Measurements from ENCODE around the gene TMEM219. TPM values are rescaled to one million over a fixed set of nuclear protein-coding genes. Genes with fewer than 3 reads are reported as not detected.
A peak's percentile ranks its signal among the peaks of the same experiment; 100 is the strongest.

Gene TMEM219
- total RNA-seq, result 100 to 1,000 TPM in 1 of 4 donors, 10 to 100 TPM in 3; 48.1 to 120 (median 60.2) TPM

- peak within 1 kb of the TSS; percentile 74 to 94 (median 88) for H3K27ac ChIP-seq
- peak; percentile 95 to 96 for ATAC-seq
- H3K27me3 ChIP-seq, result no peaks in the 10 kb centered on the region
- TF ChIP-seq POLR2A (IDR thresholded peaks at IDR 0.05) (peak; percentile 53 to 55), CTCF (IDR thresholded peaks at IDR 0.05 in 4 of 5, conservative IDR thresholded peaks at IDR 0.05 in 1 of 5) (peak; percentile 57 to 70 (median 67))
- intact Hi-C loops (cut with DNase I; ENCODE audit: low total_unique reads), result loop anchor here (1.0 to 5.0 kb wide), 3 partner anchors 35 to 171 kb away; partner anchors contain the start of genes HIRIP3, INO80E, KCTD13 and KIF22
- peak; percentile 62 to 81 for DNase-seq
- no peaks in the 10 kb centered on the region for H3K9me3 ChIP-seq
- peaks cover 6 to 12% of the 10 kb centered on the region in 2 donors for H3K4me1 ChIP-seq
- peak within 1 kb of the TSS; percentile 67 to 95 (median 80) for H3K4me3 ChIP-seq
- H3K36me3 ChIP-seq, result peaks cover 0 to 12% of the 10 kb centered on the region in 2 donors
- in situ Hi-C loops (cut with MboI; ENCODE audit: low sequenced_read_pairs in 4 of 4), result no loop called here
Observed at GRCh38 chr16:29961479-29962343, at the start of gene TMEM219. Gene TMEM219, plus strand, starts transcription at chr16:29962079. Its CDS starts 1,065 bp downstream, at chr16:29963144.

DNA sequence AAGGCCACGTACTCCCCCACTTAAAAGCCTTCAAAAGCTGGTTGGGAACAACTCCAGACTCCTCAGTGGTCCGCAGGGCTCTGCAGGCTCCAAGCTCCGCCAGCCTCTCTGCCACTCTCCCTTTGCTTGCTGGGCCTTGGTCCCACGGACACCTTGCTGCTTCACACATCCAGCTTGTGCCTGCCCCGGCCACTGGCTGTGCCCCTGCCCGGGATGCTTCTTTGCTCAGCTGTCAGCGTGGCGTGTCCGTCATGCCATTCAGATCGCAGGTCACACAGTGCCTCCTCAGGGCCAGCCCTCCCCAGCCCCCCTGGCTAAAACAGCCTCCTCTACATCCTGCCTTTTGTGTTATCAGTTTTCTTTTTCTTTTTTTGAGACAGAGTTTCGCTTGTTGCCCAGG lies 49.8 kb upstream of the TMEM219 start:
- Histone ChIP-seq H3K27me3 (no peaks in the 10 kb centered on the region), H3K9me3 (no peaks in the 10 kb centered on the region), H3K4me1 (no peaks in the 10 kb centered on the region), H3K36me3 (no peaks in the 10 kb centered on the region), H3K27ac (no peak overlapping the region), H3K4me3 (no peak overlapping the region)
- in situ Hi-C loops (cut with MboI; ENCODE audit: low sequenced_read_pairs in 4 of 4), result no loop called here
- TF ChIP-seq POLR2A (IDR thresholded peaks at IDR 0.05), result no peak
- TF ChIP-seq CTCF (IDR thresholded peaks at IDR 0.05 in 4 of 5, conservative IDR thresholded peaks at IDR 0.05 in 1 of 5), result no peak
- ATAC-seq (no peak), DNase-seq (no peak)
- intact Hi-C loops (cut with DNase I; ENCODE audit: low total_unique reads), result no loop called here

GRCh38 chr16:29913514-29913913 lies 48.4 kb upstream of the TMEM219 start:
- intact Hi-C loops (cut with DNase I; ENCODE audit: low total_unique reads), result no loop called here

DNA sequence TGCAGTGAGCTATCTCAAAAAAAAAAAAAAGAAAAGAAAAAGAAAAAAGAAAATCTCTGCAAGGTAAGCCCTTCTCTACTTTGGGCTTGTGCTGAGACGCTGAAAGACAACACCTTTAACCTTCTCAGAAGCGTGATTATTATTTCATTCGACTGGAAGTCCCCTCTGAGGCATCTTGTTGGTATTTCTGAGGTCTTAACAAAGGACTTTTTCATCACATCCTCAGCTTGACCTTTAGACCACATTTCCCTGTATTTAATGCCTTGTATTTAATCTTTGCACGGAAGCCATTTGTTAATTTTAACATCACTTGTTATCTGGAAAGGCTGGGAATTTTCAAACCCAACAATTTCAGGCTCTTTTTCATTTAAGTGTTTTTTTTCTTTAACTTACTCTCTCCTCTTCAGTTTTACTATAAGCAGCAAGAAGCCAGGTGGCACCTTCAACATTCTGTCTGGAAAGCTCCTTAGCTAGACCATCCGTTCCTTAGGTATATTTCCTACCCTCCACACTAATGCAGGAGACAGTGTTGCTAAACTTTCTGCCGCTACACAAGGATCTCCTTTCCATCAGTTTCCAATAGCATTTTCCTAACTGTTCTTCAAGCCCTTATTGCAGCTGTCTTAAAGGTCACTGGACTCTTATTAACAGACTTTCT lies 46.2 kb upstream of the TMEM219 start:
- intact Hi-C loops (cut with DNase I; ENCODE audit: low total_unique reads) (no loop called here), in situ Hi-C loops (cut with MboI; ENCODE audit: low sequenced_read_pairs in 4 of 4) (no loop called here)
- no peak for ATAC-seq
- H3K27ac ChIP-seq, result no peak overlapping the region
- H3K27me3 ChIP-seq, result no peaks in the 10 kb centered on the region
- no peak for DNase-seq
- no peaks in the 10 kb centered on the region for H3K9me3 ChIP-seq
- H3K36me3 ChIP-seq, result peaks cover 0 to 19% of the 10 kb centered on the region in 2 donors
- no peak overlapping the region for H3K4me3 ChIP-seq
- TF ChIP-seq CTCF (IDR thresholded peaks at IDR 0.05 in 4 of 5, conservative IDR thresholded peaks at IDR 0.05 in 1 of 5) (no peak), POLR2A (IDR thresholded peaks at IDR 0.05) (no peak)
- H3K4me1 ChIP-seq, result no peaks in the 10 kb centered on the region

More at GRCh38 chr16:29913514-29913913, 48.4 kb upstream of the TMEM219 start:
- Histone ChIP-seq H3K4me3 (no peak overlapping the region), H3K4me1 (no peaks in the 10 kb centered on the region), H3K36me3 (no peaks in the 10 kb centered on the region), H3K27me3 (no peaks in the 10 kb centered on the region), H3K9me3 (no peaks in the 10 kb centered on the region), H3K27ac (no peak overlapping the region)
- ATAC-seq, result no peak
- in situ Hi-C loops (cut with MboI; ENCODE audit: low sequenced_read_pairs in 4 of 4), result no loop called here
- DNase-seq, result no peak
- TF ChIP-seq POLR2A (IDR thresholded peaks at IDR 0.05), result no peak
- TF ChIP-seq CTCF (IDR thresholded peaks at IDR 0.05 in 4 of 5, conservative IDR thresholded peaks at IDR 0.05 in 1 of 5), result no peak
